ENCODE data around the gene STARD7. TPM values are rescaled to one million over a fixed set of nuclear protein-coding genes. Genes with fewer than 3 reads are reported as not detected.

STARD7 gene
- total and polyA plus RNA-seq, 2 donors (not counting 3 experiments of a cell fraction or from before 2014, with no cell fraction given) = 61.2 to 132 TPM

DNA sequence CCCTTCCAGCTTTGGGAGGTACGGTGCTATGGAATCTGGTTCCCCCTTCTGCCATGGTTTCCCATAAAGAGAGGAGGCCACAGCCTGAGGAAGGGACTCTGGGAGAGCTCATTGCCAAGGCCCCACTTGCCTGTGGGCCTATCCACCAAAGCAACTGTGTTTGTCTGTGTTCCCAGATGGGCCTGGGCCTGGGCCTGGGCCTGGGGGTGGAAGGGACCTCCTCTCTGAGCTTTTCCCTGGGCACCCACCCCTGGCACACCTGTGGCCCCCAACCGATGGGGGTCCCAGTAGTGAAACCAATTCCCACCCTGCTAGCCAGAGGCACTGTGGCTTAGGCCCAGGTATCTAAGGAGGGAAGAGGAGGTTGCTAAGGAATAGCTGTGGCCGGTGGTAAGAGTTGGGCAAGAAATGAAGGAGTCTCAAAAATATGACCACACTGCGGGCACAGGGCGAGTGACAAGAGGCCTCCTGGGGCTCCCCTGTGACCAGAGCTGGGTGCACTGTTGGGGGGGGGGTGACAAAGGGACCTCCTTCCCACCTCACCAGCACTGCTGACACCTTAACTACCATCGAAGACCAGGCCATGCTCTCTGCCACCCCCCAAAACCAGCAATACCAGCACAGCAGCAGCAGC is 58.5 kb downstream of the STARD7 start:
- no peak for TF ChIP-seq POLR2AphosphoS5 (IDR thresholded peaks at IDR 0.05; ENCODE audit: insufficient read depth, low read depth, low read length)
- dilution Hi-C loops (cut with MboI; ENCODE audit: extremely low pct_ligation_motif_present, low sequenced_read_pairs) (no loop called here), intact Hi-C loops (cut with micrococcal nuclease) (no loop called here)
- Histone ChIP-seq H3K27ac (ENCODE audit: insufficient read depth, low read depth, low read length) (no peak overlapping the region), H3K4me3 (replicated peaks in 1 of 3; ENCODE audit: insufficient read depth in 1 of 3, low read depth in 1 of 3, low read length in 3 of 3) (no peak overlapping the region), H3K4me1 (ENCODE audit: control insufficient read depth, extremely low read depth, insufficient read depth, low read length) (no peaks in the 10 kb centered on the region), H4K20me1 (replicated peaks; ENCODE audit: control insufficient read depth, extremely low read depth, insufficient read depth, low read length) (no peaks in the 10 kb centered on the region), H3K79me2 (ENCODE audit: control insufficient read depth, insufficient read depth, low read length) (no peaks in the 10 kb centered on the region), H3K4me2 (ENCODE audit: insufficient read depth, low read length) (no peak overlapping the region), H3K9ac (replicated peaks; ENCODE audit: extremely low read depth, insufficient read depth, low read length) (no peak overlapping the region), H3K9me1 (replicated peaks; ENCODE audit: control insufficient read depth, extremely low read depth, insufficient read depth, low read length) (no peaks in the 10 kb centered on the region), H3K27me3 (ENCODE audit: control insufficient read depth in 2 of 2, insufficient read depth in 2 of 2, low read length in 2 of 2) (no peaks in the 10 kb centered on the region), H3K36me3 (ENCODE audit: control insufficient read depth in 2 of 2, extremely low read depth in 1 of 2, insufficient read depth in 2 of 2, low read length in 2 of 2) (no peaks in the 10 kb centered on the region), H3K9me3 (replicated peaks; ENCODE audit: control insufficient read depth, insufficient read depth, low read length) (no peaks in the 10 kb centered on the region), H2AFZ (ENCODE audit: low read depth, low read length) (no peak overlapping the region)
- ChIA-PET CTCF (interaction anchor here (1.3 to 6.3 kb wide), 2 partner anchors 25 to 34 kb away, joined by 4 to 26 read pairs; partner anchors contain the start of gene ADRA2B), POLR2A (no interaction called here)
- BruUV-seq (replicated peaks) = no TSS peak
- FAIRE-seq = no peak
- no peak for DNase-seq (ENCODE audit: low read depth, low spot score)

DNA sequence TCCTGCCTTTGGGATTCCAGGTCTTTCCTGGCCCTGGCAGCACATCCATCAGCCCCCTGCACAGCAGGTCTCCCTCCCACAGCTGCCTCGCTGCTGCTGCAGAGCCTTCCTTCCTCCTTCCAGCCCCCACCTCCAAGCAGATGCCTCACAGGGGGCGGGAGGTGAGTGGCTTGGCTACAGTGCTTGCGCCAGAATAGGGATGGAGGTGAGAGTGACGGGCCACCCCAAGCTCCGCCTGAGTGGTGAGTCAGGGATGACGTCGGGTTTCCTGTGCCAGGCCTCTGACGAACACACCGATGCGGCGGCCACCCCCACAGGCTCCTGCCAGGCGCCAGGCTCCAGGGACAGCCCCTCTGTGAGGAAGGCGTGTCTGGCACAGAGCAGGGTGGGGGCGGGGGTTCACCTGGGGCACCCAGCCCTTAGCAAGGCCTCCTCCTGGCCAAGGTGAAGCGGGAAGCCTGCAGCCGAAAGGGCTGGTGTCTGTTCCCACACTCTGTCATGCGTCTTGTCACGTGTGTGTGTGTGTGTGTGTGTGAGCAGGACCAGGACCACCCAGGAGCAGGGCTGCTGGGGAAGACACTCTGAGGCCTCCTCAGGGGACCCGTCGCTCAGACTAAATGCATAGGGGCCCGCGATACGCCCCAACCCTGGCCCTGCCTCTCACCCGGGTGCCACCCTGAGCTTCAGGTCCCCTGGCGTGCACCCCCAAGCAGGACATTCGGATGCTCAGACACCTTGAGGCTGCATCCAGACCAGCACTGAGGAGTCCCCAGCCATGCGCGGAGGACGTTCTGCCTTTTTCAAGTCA is 60.0 kb downstream of the STARD7 start:
- TF ChIP-seq MYC (IDR thresholded peaks at IDR 0.05; ENCODE audit: low read depth, low read length) (no peak), EZH2 (IDR thresholded peaks at IDR 0.05; ENCODE audit: borderline replicate concordance, low read depth, low read length, severe bottlenecking) (no peak), GATA2 (IDR thresholded peaks at IDR 0.05; ENCODE audit: insufficient read depth, insufficient read length, low read depth, low read length) (no peak), POLR2AphosphoS5 (IDR thresholded peaks at IDR 0.05; ENCODE audit: insufficient read depth, low read depth, low read length) (no peak), JUN (IDR thresholded peaks at IDR 0.05; ENCODE audit: borderline replicate concordance, insufficient read depth, insufficient read length, low read depth) (peak; percentile 41), POLR2A (IDR thresholded peaks at IDR 0.05; ENCODE audit: low read depth, low read length) (no peak), FOS (IDR thresholded peaks at IDR 0.05; ENCODE audit: borderline replicate concordance, insufficient read depth, low read length) (peak; percentile 36)
- TF ChIP-seq, protein P1, sequence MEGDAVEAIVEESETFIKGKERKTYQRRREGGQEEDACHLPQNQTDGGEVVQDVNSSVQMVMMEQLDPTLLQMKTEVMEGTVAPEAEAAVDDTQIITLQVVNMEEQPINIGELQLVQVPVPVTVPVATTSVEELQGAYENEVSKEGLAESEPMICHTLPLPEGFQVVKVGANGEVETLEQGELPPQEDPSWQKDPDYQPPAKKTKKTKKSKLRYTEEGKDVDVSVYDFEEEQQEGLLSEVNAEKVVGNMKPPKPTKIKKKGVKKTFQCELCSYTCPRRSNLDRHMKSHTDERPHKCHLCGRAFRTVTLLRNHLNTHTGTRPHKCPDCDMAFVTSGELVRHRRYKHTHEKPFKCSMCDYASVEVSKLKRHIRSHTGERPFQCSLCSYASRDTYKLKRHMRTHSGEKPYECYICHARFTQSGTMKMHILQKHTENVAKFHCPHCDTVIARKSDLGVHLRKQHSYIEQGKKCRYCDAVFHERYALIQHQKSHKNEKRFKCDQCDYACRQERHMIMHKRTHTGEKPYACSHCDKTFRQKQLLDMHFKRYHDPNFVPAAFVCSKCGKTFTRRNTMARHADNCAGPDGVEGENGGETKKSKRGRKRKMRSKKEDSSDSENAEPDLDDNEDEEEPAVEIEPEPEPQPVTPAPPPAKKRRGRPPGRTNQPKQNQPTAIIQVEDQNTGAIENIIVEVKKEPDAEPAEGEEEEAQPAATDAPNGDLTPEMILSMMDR (IDR thresholded peaks at IDR 0.05; ENCODE audit: extremely low read depth in 1 of 2, insufficient read depth in 1 of 2, low read depth in 1 of 2, low read length in 2 of 2) = no peak
- TF ChIP-seq, protein P2, sequence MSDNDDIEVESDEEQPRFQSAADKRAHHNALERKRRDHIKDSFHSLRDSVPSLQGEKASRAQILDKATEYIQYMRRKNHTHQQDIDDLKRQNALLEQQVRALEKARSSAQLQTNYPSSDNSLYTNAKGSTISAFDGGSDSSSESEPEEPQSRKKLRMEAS (IDR thresholded peaks at IDR 0.05; ENCODE audit: insufficient read depth, insufficient read length) = no peak
- peak overlapping the region; percentile 16 for H3K27ac ChIP-seq (ENCODE audit: insufficient read depth, low read depth, low read length)
- H3K79me2 ChIP-seq (ENCODE audit: control insufficient read depth, insufficient read depth, low read length) = no peaks in the 10 kb centered on the region
- no peaks in the 10 kb centered on the region for H3K36me3 ChIP-seq (ENCODE audit: control insufficient read depth in 2 of 2, extremely low read depth in 1 of 2, insufficient read depth in 2 of 2, low read length in 2 of 2)
- FAIRE-seq (peak; percentile 69), DNase-seq (ENCODE audit: low read depth, low spot score) (peak; percentile 74)
- dilution Hi-C loops (cut with MboI; ENCODE audit: extremely low pct_ligation_motif_present, low sequenced_read_pairs) (no loop called here), intact Hi-C loops (cut with micrococcal nuclease) (no loop called here)
- H3K9me1 ChIP-seq (replicated peaks; ENCODE audit: control insufficient read depth, extremely low read depth, insufficient read depth, low read length) = no peaks in the 10 kb centered on the region
- H3K4me3 ChIP-seq (replicated peaks in 1 of 3; ENCODE audit: insufficient read depth in 1 of 3, low read depth in 1 of 3, low read length in 3 of 3) = no peak overlapping the region
- H3K4me1 ChIP-seq (ENCODE audit: control insufficient read depth, extremely low read depth, insufficient read depth, low read length) = no peaks in the 10 kb centered on the region
- POLR2A ChIA-PET = interaction anchor here (0.6 kb wide), 1 partner anchor 60 kb away, joined by 3 read pairs; the partner anchor contains the start of gene STARD7
- no peak overlapping the region for H3K4me2 ChIP-seq (ENCODE audit: insufficient read depth, low read length)
- H3K9ac ChIP-seq (replicated peaks; ENCODE audit: extremely low read depth, insufficient read depth, low read length) = no peak overlapping the region
- H3K27me3 ChIP-seq (ENCODE audit: control insufficient read depth in 2 of 2, insufficient read depth in 2 of 2, low read length in 2 of 2) = no peaks in the 10 kb centered on the region
- no TSS peak for BruUV-seq (replicated peaks)
- CTCF ChIA-PET = interaction anchor here (0.7 to 3.5 kb wide), 3 partner anchors 10 to 156 kb away, joined by 3 to 15 read pairs (median 10); partner anchors contain the start of gene ASTL
- H4K20me1 ChIP-seq (replicated peaks; ENCODE audit: control insufficient read depth, extremely low read depth, insufficient read depth, low read length) = no peaks in the 10 kb centered on the region
- no peaks in the 10 kb centered on the region for H3K9me3 ChIP-seq (replicated peaks; ENCODE audit: control insufficient read depth, insufficient read depth, low read length)
- peak overlapping the region; percentile 89 for H2AFZ ChIP-seq (ENCODE audit: low read depth, low read length)
